DLD1 (cell line): Measurements from ENCODE around the gene PTGDR.

Experiments
- in situ Hi-C: cut with HindIII; loops from 2 replicates; pipeline ENCODE4 v1.10.0; 2017; ENCODE audit warnings: low sequenced_read_pairs

Gene PTGDR

DNA sequence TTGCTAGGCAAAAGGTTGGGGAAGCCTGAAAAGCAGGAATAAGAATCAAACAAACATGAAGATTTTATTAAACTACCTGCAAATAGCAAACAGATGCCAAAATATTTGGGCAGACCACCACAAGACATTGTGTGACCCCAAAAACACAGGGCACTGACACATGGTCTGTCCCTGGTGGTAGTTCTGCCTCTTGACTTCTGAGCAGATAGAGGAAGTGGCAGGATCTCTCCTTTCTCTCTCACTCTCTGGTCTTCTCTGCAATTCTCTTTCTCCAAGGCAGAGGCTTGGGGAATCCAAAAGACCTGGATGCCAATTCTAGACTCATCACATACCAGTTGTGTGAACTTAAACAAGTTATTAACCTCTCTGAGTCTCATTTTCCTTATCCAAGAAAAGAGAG is 4.3 kb upstream of the PTGDR start:
- in situ Hi-C loops, result no loop called here

DNA sequence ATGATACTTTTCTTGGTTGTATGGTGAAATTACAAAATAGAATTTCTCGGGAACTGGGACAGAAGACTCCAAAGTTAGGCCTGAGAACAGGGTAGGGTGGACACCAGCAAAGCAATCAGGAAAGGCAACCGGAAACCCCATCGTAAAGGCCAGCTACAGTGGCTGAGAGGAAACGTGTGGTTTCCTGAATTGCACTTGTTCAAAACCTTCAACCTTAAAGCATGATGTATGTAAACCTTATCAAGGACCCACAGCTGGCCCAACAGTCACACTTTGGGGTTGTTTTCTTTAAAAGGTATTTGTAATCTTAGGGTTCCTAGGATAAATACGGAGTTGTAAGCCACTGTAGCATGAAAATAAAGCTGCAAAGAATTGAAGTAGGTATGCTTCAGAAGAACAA is 2.2 kb upstream of the PTGDR start:
- in situ Hi-C loops, result no loop called here

DNA sequence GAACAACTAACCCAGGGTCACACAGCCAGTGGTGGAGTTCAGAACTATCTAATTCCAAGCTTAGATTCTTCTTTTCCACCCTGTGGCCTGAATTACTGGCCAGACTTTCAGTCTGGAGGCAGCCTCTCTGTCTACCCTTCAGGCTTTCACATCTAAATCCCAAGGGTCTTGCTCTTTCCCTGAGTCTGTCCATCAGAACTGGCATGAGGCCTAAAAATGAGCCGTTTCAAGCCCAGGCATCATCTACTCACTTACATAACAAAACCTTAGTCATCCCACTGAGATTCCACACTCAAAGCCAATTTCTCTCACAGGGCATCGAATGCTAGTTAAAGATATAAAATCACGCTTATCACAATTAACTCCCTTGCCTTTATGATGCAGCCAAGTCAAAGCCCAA is 1.3 kb upstream of the PTGDR start:
- in situ Hi-C loops, result no loop called here

DNA sequence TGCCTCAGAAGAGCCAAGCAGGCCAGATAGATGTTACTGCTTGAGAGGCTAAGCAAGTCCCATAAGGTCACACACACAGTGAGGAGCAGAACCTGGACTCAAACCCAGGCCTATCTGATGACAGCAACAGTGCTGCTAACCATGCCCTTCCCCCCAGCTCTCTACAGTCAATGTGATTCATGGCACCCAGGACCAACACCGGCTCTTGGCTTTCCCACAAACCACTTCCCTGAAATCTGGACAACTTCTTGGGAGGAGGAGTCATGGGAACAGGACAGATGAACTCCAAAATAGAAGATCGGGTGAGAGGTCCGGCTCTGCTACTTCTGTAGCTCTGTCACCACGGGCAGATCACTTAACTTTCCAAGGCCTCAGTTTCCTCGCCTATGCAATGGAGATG is 716 bp upstream of the PTGDR start:
- in situ Hi-C loops, result no loop called here

DNA sequence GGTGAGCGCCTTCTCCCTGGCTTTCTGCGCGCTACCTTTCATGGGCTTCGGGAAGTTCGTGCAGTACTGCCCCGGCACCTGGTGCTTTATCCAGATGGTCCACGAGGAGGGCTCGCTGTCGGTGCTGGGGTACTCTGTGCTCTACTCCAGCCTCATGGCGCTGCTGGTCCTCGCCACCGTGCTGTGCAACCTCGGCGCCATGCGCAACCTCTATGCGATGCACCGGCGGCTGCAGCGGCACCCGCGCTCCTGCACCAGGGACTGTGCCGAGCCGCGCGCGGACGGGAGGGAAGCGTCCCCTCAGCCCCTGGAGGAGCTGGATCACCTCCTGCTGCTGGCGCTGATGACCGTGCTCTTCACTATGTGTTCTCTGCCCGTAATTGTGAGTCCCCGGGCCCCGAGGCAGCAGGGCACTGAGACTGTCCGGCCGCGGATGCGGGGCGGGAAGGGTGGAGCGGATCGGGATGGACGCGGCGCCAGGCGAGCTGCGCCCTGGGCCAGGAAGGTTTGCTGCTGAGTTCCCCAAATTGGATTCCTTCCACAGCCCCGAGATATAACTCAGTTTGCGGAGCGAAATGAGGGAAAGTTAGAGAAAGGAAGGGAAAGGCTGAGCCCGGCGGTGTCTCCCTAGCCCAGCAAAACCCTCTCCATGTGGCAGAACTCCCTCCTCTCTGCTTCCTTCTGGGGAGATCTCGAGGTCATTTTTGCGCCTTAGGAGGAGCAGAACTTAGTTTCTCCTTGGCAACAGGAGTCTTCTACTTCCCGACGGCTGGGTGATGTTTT is 972 bp downstream of the PTGDR start:
- in situ Hi-C loops, result no loop called here

DNA sequence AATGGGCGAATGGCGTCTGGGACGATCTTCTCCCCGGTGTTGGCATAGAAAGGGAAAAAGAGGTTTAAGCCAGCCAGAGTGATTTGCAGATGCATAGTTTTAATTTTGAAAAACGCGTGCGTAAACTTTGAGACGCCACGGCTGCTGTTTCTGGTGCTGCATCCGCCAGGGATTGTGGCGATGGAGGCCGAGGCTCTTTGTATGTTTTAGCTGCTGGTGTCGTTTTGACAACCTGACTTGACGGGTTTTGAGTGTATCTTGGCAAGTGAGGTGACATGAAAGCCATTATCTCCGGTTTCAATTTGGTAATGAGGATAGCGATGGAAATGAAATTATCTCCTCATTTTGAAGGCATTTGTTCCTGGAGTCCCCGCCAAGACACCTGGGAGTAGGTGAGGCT is 1.6 kb downstream of the PTGDR start:
- in situ Hi-C loops, result no loop called here

DNA sequence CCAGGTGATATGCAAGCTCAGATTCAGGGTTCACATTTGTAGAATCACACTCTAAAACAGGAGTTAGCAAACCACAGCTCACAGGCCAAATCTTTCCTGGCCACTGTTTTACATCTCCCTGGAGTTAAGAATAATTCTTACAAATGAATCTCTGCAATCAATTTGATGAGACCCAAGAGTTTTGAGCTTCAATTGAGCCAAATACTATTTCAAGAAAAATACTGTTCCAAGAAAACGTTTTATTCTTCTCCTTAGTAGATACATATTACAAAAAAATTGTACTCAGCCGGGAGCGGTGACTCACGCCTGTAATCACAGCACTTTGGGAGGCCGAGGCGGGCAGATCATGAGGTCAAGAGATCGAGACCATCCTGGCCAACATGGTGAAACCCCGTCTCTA is 2.5 kb downstream of the PTGDR start:
- in situ Hi-C loops, result no loop called here

DNA sequence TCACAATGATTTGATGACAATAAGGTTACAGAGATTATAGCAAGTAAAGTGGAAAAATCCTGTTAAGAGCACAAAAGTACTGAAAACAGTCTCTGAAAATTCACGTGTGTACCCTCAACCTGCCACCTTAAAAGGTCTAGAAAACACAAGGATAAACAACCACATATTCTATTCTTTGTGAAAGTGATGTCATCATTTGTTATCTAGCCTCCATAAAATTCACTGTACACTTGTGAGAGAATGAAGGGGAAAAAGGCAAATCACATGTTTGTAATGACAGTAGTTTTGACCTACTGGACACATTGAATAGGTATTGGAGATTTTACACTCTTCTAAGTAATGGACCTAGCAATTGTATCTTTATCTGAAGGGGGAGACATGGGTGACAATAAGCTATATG is 4.0 kb downstream of the PTGDR start:
- in situ Hi-C loops, result no loop called here

DNA sequence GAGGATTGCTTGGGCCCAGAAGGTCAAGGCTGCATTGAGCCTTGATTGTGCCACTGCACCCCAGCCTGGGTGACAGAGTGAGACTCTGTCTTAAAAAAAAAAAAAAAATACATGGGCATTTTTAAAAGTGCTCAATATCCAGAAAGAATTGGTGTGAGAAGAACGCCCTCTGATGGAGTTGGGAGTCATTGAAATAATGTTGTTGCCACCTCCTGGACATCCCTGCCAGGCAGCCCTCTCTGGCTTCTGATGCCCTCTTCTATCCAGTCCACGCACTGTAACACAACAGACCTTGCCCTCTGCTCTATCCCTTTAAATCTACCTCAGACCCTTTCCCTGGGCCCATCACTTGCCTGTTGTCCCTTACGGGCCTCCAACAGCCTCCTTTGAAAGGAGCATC is 4.9 kb downstream of the PTGDR start:
- in situ Hi-C loops, result no loop called here

DNA sequence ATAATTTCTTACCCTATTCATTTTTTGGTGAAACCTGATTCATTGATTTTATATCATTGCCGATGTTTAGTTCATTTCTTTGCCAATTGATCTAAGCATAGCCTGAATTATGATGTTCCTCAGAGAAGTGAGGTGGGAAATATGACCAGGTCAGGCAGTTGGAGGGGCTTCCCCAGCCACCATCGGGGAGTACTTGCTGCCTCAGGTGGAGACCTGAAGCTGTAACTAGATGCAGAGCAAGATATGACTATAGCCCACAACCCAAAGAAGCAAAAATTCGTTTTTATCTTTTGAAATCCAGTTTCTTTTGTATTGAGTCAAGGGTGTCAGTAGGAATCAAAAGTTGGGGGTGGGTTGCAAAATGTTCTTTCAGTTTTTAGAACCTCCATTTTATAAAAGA is 7.9 kb downstream of the PTGDR start:
- in situ Hi-C loops, result loop anchor here (25.0 kb wide), 1 partner anchor 212 kb away; no protein-coding TSS in a partner anchor

DNA sequence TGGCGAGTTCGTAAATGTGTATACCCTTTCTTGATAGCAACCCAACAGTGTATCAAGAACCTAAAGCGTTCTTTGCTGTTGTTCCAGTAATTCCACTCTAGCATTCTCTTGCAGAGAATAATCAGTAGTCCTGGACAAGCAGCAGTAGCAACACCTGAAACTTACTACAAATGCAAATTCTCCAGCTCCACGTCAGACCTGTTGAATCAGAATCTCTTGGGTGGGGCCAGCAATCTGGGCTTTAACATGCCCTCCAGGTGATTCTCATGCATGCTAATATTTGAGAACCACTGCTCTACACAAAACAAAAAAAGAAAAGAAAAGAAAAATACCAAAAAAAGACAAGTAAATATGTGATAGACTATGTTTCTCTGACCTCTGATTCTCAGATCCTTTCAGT is 10.1 kb downstream of the PTGDR start:
- in situ Hi-C loops, result loop anchor here (25.0 kb wide), 1 partner anchor 210 kb away; no protein-coding TSS in a partner anchor

DNA sequence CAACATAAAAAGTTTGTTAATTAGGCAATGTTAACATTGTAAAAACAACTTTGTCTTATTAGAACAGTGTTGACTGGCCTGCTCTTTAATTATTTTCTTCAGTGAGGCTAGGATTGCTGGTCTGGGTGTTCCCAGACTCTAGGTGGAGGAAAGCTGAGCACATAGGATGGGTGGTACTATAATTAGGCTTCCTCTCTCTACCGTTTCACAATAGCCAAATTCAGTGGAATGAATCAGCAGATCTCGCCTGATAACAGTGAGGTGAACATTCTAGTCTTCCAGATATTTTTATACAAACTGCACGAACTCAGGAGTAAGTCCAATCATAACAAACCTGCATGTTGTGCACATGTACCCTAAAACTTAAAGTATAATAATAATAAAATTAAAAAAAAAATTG is 11.9 kb downstream of the PTGDR start:
- in situ Hi-C loops, result loop anchor here (25.0 kb wide), 1 partner anchor 208 kb away; no protein-coding TSS in a partner anchor

DNA sequence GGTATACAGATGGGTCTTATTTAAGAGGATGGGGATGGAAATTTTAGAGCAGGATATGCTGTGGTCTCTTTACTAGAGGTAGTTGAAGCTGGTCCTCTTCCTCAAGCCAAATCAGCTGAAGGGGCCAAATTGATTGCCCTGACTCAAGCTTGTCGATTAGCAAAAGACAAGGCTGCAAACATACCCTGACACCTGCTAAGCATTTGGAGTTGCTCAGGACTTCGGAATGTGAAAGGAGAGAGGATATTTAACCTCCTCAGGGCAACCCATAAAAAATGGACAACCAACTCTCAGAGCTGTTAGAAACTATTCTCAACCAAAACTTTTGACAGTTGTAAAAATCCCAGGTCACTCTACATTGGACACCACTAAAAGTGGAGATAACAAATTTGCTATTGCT is 15.6 kb downstream of the PTGDR start:
- in situ Hi-C loops, result loop anchor here (25.0 kb wide), 1 partner anchor 204 kb away; no protein-coding TSS in a partner anchor

DNA sequence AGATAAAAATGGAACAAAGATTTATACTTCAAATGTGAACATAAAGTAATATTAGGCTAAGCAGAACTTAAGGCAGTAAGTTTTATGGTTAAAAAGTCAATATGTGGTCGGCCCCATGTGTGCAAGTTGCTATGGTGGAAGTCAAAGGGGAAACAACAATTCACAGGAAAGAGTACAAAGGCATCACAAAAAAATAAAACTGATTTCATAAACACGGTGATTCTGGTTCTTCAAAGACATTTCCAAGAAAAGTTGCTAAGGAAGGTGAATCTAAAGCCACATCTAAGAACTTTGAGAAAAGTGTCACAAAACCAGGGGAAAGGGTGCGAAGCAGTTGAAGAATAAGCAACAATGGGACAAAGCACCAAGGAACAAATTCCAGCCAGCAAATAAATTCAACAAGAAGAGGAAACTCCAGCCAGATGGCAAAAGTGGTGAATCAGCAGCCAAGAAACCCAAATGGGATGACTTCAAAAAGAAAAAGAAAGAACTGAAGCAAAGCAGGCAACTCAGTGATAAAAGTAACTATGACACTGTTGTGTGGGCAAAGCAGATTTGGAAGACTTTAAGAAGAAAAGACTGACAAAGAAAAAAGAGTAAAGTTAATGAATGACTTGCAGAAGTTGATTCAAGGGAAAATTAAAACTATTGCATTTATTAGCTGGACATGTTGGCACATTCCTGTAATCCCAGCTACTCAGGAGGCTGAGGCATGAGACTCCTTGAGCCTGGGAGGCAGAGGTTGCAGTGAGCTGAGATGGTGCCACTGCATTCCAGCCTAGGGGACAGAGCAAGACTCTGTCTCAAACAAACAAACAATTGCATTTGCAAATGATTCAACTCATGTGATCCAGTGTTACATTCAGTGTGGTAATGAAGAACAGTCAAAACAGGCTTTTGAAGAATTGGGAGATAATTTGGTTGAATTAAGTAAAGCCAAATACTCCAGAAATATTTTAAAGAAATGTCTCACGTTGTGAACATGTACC is 19.5 kb downstream of the PTGDR start:
- in situ Hi-C loops, result loop anchor here (25.0 kb wide), 1 partner anchor 200 kb away; no protein-coding TSS in a partner anchor

DNA sequence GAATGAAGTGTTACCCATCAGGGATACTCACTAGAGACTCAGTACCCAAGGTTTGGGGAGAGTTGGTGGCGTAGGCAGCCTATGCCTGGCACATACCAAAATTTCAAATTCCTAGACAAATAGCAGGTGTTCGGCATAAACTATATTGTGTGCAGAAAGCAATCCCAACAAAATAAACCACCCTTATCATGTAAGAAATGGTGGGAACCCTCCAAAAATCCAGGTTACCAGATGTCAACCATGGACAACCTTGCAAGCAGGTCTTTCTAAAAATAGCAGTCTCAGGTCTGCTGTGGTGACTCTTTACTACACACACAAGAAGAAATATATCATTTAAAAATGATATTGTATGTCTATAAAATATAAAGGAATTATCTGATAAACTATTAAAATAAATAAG is 28.9 kb downstream of the PTGDR start:
- in situ Hi-C loops, result loop anchor here (25.0 kb wide), 1 partner anchor 191 kb away; no protein-coding TSS in a partner anchor

DNA sequence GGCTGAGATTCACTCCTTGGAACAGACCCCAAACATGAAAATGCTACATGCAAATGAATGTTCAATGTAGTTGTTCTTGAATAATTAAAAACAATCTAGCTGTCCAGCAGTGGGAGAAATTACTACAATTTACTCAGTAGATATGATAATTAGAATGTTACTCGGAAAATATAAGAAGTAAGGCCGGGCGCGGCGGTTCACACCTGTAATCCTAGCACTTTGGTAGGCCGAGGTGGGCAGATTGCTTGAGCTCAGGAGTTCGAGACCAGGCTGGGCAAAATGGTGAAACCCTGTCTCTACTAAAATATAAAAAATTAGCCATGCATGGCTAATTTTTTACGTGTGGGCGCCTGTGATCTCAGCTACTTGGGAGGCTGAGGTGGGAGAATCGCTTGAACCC is 31.3 kb downstream of the PTGDR start:
- in situ Hi-C loops, result loop anchor here (25.0 kb wide), 1 partner anchor 189 kb away; no protein-coding TSS in a partner anchor

DNA sequence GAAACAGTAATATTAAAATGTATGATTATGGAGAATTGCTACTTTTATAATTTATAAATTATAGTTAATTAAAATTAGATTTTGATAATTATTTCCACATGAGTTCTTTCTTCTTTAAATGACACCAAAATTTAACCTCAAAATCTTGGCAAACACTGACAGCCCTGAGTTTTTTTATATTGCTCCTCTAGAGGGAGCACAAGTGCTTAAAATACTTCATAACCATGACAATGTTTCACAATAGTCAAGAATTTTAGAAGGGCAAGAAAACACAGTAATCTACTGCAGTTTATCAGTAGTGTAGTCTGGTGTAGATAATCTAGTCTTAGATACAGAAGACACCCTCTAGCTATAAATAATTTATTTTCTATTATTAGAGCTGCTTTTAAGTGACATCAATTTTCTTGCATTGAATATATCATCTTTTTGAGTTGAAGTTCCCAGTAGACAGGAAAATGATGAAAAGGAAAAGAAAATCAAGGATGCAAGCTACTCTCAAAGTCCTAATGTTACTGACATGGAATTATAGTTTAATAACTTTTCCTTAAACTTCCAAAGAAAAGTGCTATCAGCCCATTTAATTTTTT is 32.3 kb downstream of the PTGDR start:
- in situ Hi-C loops, result loop anchor here (25.0 kb wide), 1 partner anchor 188 kb away; no protein-coding TSS in a partner anchor

DNA sequence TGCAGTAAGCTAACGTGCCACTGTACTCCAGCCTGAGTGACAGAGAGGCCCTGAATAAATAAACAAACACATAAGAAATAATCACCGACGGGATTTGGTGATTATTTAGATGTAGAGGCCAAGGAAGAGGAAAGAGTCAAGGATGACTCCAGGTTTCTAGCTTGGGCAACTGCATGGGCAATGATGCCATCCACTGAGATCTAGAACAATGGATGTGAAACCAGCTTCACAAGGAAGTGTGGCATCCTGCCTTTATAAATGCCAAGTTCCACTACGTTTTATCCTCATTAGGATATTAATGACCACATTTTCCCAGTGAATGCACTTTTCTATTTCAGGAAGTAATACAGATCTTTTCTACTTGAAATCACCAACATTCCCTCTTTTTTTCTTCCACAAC is 35.7 kb downstream of the PTGDR start:
- in situ Hi-C loops, result no loop called here

DNA sequence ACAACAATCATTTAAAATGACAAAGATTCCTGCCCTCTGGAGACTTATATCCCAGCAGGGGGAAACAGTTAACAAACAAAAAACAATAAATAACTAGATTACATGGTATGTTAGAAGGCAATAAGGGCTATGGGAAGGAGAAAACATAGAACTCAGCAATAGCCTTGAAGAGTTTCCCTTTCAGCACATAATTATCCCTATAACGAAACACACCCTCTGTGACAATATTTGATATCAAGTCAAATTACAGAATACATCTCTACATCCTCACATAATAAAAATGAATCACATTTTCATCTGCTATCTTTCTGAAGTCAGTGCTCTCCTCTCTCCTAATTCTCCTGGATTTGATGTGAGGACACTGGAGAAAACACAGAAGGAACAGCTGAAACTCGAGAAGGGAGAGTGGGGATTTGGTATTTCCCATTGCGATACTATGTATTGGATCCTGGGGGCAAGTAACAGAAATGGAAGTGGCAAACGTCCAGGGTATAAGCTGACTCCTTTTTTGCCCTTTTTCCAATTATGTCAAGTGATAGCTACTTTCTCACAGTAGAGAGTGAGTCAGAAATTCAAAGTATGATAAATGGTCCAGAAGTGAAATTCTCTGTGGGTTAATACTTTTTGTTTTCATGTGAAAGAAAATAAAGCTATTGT is 36.9 kb downstream of the PTGDR start:
- in situ Hi-C loops, result no loop called here

DNA sequence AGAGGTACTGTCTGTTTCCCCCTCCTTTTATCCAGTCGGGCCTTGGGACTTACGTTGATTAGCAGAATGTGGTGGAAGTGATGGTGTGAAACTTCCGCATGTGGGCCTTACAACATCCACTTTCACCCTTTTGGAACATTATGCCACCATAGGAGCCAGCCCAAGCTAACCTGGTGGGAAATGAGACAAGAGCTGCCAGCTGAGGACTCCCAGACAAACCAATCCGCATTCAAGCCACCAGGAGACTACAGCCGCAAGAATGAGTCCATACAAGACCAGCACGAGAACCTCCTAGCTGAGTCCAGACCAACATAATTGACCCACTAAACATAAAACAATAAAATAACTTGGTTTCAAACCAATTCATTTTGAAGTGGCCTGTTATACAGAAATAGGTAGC is 37.5 kb downstream of the PTGDR start:
- in situ Hi-C loops, result no loop called here

DNA sequence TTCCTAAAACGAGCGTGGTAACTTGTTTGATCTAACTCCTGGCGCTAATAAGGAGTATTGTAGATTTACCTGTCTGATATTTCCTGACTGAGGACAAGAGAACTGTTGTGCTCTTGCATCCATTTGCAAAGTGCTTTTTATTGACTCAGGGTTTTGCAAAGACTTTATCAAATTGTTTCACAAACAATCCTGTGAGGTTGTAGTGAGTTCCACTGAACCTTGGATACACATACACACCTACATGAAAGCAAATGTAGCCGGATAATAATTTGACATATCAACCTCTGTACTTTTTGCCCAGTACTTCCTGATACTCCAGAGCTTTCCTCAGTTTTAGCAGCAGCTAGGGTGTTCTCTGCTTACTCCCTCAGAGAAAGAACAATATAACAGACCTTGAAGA is 39.9 kb downstream of the PTGDR start:
- in situ Hi-C loops, result no loop called here
